Measurements from ENCODE around the gene COL23A1.

- TF ChIP-seq CTCF (tag by site-specific recombination; IDR thresholded peaks at IDR 0.05) (no peak), ZNF138 (tag by site-specific recombination; IDR thresholded peaks at IDR 0.05; ENCODE audit: borderline replicate concordance) (no peak)
Measured at GRCh38 chr5:178419651-178420050, 170.5 kb downstream of the COL23A1 start.

All from HEK293 (cell line).